H1 (cell line): Measurements from ENCODE around the gene AANAT. TPM values are rescaled to one million over a fixed set of nuclear protein-coding genes. Genes with fewer than 3 reads are reported as not detected.

ENCODE experiments used
- ATF2 ChIP-seq: IDR thresholded peaks from 2 replicates; pipeline ENCODE4 v1.6.1; 2012; ENCODE audit warnings: low read length, inconsistent platforms
- CBX8 ChIP-seq: fragments of 300-800, 300-1000 bp; sonication (generic); IDR thresholded peaks from 2 replicates; pipeline ENCODE4 v1.7.1; 2016; ENCODE audit warnings: low read depth, low read length, borderline replicate concordance
- CEBPB ChIP-seq: IDR thresholded peaks from 2 replicates; pipeline ENCODE4 v1.6.1; 2012; ENCODE audit warnings: low read depth, low read length
- CHD1 ChIP-seq: IDR thresholded peaks from 2 replicates; pipeline ENCODE4 v1.6.1; 2012; ENCODE audit warnings: low read depth, low read length, improper control_type of control experiment
- HDAC6 ChIP-seq: IDR thresholded peaks from one replicate; pipeline ENCODE4 v1.7.1; 2012; ENCODE audit warnings: low read depth, mild to moderate bottlenecking, inconsistent platforms, low read length, moderate library complexity
- JUND ChIP-seq: IDR thresholded peaks from 2 replicates; pipeline ENCODE4 v1.6.1; 2011; ENCODE audit warnings: mild to moderate bottlenecking, improper control_type of control experiment, low read length
- KDM4A ChIP-seq: IDR thresholded peaks from one replicate; pipeline ENCODE4 v1.7.1; 2012; ENCODE audit warnings: low read depth, mild to moderate bottlenecking, moderate library complexity, low read length, inconsistent platforms; ENCODE audit not compliant: severe bottlenecking
- KDM5A ChIP-seq: fragments of 200-600 bp; IDR thresholded peaks from 2 replicates; pipeline ENCODE4 v1.7.1; 2012; ENCODE audit warnings: mild to moderate bottlenecking, low read length, inconsistent platforms, mixed read lengths
- MAX ChIP-seq: IDR thresholded peaks from 2 replicates; pipeline ENCODE4 v1.6.1; 2012; ENCODE audit warnings: inconsistent platforms
- PHF8 ChIP-seq: fragments of 200-600 bp; sonication (generic); conservative IDR thresholded peaks from 2 replicates; pipeline ENCODE4 v1.7.1; 2012; ENCODE audit warnings: low read depth, mild to moderate bottlenecking, inconsistent platforms, low read length, moderate library complexity
- POLR2AphosphoS5 ChIP-seq: IDR thresholded peaks from 2 replicates; pipeline ENCODE4 v1.6.1; 2011; ENCODE audit warnings: low read depth, low read length
- RFX5 ChIP-seq: IDR thresholded peaks from 2 replicates; pipeline ENCODE4 v1.6.1; 2011; ENCODE audit warnings: low read depth, low read length, improper control_type of control experiment, borderline replicate concordance
- RNF2 ChIP-seq: fragments of 200-900, 300-1000 bp; sonication (generic); IDR thresholded peaks from 2 replicates; pipeline ENCODE4 v1.7.1; 2016; ENCODE audit warnings: borderline replicate concordance, low read depth, mild to moderate bottlenecking, antibody characterized with exemption, low read length; ENCODE audit not compliant: poor library complexity, severe bottlenecking; ENCODE audit errors: missing control alignments
- SAP30 ChIP-seq: fragments of 300-600 bp; sonication (generic); IDR thresholded peaks from 2 replicates; pipeline ENCODE4 v1.7.1; 2012; ENCODE audit warnings: low read length, moderate library complexity, mild to moderate bottlenecking, inconsistent platforms; ENCODE audit not compliant: insufficient read depth, insufficient replicate concordance
- SRF ChIP-seq: IDR thresholded peaks from 2 replicates; pipeline ENCODE4 v1.6.1; 2011; ENCODE audit warnings: mild to moderate bottlenecking, low read depth, low read length, moderate library complexity
- SUZ12 ChIP-seq: fragments of 200-600 bp; sonication (generic); IDR thresholded peaks from 2 replicates; pipeline ENCODE4 v1.6.1; 2012; ENCODE audit warnings: mild to moderate bottlenecking, inconsistent platforms, low read length, moderate library complexity, mixed read lengths
- TAF1 ChIP-seq: IDR thresholded peaks from 2 replicates; pipeline ENCODE4 v1.6.1; 2011; ENCODE audit warnings: mild to moderate bottlenecking, low read depth, low read length
- polyA plus RNA-seq, 7 experiments: library from polyadenylated mRNA; depleted of rRNA in 3 of 7; stranded (reverse) in 5 of 7; unstranded in 2 of 7; fragments of >200 nt in 5 of 7; fragments of 200-250 nt in 2 of 7; gene quantifications; 1 replicate in 5 of 7; 2 replicates in 1 of 7; 4 replicates in 1 of 7; pipeline versions ENCODE4 v1.2.1 to v1.2.3, GENCODE V29; 2011 to 2013; ENCODE audit warnings: missing spikeins in 2 of 7, mixed read lengths in 2 of 7
- total RNA-seq: library from RNA; stranded (reverse); fragmentation: NEBNext Ultra II Directional; extraction: Animal tissue kit (Norgen Biotek cat#: 25700); gene quantifications from 2 replicates; pipeline ENCODE4 v1.2.1, GENCODE V29; 2021

AANAT gene
- total and polyA plus RNA-seq, 2 of the 8 experiments (the other 6 are each of a cell fraction or from before 2014, with no cell fraction given) = 0.53 TPM; not detected in 1

DNA sequence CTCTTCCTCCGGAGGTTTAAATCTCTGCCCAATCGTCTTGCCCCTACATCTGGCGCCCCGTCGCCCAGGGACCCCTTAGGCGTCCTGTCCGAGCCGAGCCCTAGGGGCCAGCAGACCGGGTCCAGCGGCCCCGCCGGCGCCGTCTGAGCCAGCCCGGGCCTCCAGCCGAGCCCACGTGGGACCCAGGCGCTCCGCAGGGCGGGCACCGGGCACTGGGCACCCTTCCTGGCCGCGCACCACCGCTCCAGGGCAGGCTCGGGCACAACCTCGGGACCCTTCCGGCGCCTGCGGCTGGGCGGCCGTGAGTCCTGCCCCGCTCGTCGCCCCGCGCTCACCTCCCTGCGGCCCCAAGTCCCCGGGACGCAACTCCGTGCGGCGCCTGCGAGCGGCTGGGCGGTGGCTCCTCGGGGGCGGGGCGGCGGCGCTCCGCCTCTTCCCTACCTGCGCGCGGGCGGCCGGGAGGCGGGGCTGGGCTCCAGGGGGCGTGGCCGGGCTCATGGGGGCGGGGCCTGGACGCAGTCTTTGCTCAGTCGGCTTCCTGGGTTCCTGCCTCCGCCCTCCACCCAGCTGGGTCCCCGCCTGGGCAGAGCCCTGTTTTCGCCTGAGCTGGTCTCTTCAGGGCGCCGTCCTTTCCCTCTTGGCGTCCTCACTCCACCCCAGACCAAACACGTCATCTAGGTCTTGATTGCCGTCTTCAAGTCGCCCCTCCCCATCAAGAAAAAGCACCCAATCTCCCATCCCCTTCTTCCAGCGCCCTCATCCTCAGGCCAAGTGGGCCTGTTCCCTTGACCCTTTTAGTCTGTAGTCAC is 33.8 kb downstream of the AANAT start, which contains the start of gene RHBDF2 (continued):
- TF ChIP-seq KDM4A (peak; percentile 81), CEBPB (no peak), PHF8 (peak; percentile 70; the same call in 1 of the 2 replicates), SUZ12 (no peak), KDM5A (no peak), POLR2AphosphoS5 (no peak), ATF2 (no peak), SRF (no peak), CBX8 (no peak), CHD1 (no peak), RFX5 (no peak), SAP30 (no peak), TAF1 (peak; percentile 57; the same call in 1 of the 2 replicates), HDAC6 (no peak), JUND (no peak), RNF2 (no peak), MAX (peak; percentile 10; the same call in 1 of the 2 replicates)
